AG10803 (cell line): ENCODE measurements around the gene WDR33.

Experiments
- DNase-seq: peaks from one replicate; pipeline ENCODE4 v3.0.0; 2010; ENCODE audit warnings: low read depth
- H3K4me3 ChIP-seq: 2 replicates; pipeline ENCODE4 v1.5.1; 2011; ENCODE audit warnings: mild to moderate bottlenecking, low read length, control low read depth
- CTCF ChIP-seq: conservative IDR thresholded peaks from 2 replicates; pipeline ENCODE4 v1.5.1; 2011; ENCODE audit warnings: mild to moderate bottlenecking, low read length, control low read depth, inconsistent platforms

The WDR33 gene

GRCh38 chr2:127688405-127688804, 122.6 kb downstream of the WDR33 start:
- no peak overlapping the region for H3K4me3 ChIP-seq
- DNase-seq: no peak
- no peak for TF ChIP-seq CTCF

GRCh38 chr2:127685410-127686080, 125.4 kb downstream of the WDR33 start:
- no peak for DNase-seq
- TF ChIP-seq CTCF: no peak
- no peak overlapping the region for H3K4me3 ChIP-seq

GRCh38 chr2:127683757-127684156, 127.2 kb downstream of the WDR33 start:
- H3K4me3 ChIP-seq: no peak overlapping the region
- no peak for TF ChIP-seq CTCF
- peak; percentile 23 for DNase-seq

- TF ChIP-seq CTCF: no peak
- no peak overlapping the region for H3K4me3 ChIP-seq
- no peak for DNase-seq
Measured at GRCh38 chr2:127683056-127683455, 127.9 kb downstream of the WDR33 start.

- H3K4me3 ChIP-seq: no peak overlapping the region
- TF ChIP-seq CTCF: no peak
- DNase-seq: no peak
Measured at GRCh38 chr2:127681976-127682857, 128.8 kb downstream of the WDR33 start.

- no peak overlapping the region for H3K4me3 ChIP-seq
- no peak for TF ChIP-seq CTCF
- no peak for DNase-seq
Measured at GRCh38 chr2:127681288-127681804, 129.6 kb downstream of the WDR33 start.
